GM10248 (cell line): Measurements from ENCODE around the gene MAD2L2.

Experiments
- CTCF ChIA-PET: fragments of 300-600 bp; sonication (Branson Sonifier 250); formaldehyde crosslinking; extraction: SDS; loops from one replicate; lab custom pipeline; 2021; ENCODE audit warnings: antibody characterized with exemption; lab: Yijun Ruan, JAX
- POLR2A ChIA-PET: fragments of 350-650 bp; sonication (Branson Sonifier 250); formaldehyde crosslinking; extraction: SDS; loops from one replicate; lab custom pipeline; 2020; ENCODE audit warnings: antibody characterized with exemption; lab: Yijun Ruan, JAX
- DNase-seq: peaks from one replicate; pipeline ENCODE4 v3.0.0; 2012; ENCODE audit errors: extremely low spot score
- TF ChIP-seq, protein P1 (sequence below): IDR thresholded peaks from 2 replicates; pipeline ENCODE4 v1.5.1; 2012; ENCODE audit warnings: mild to moderate bottlenecking, low read depth; ENCODE audit errors: extremely low read depth, missing control alignments, control extremely low read depth

Gene MAD2L2

DNA sequence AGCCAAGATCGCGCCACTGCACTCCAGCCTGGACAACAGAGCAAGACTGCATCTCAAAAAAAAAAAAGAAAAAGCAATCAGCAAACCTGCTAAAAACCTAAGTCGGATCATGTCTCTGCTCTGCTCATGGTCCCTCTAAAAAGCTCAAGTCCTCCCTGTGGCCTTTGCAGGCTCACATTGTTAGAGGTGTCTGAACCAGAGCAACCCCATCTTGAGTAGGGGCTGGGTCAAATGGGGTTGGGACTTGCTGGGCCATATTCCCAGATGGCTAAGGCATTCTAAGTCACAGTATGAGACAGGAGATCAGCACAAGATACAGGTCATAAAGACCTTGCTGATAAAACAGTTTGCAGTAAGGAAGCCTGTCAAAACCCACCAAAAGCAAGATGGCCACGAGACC lies 7.6 kb upstream of the MAD2L2 start:
- DNase-seq: no peak
- POLR2A ChIA-PET: no interaction called here
- TF ChIP-seq, protein P1, sequence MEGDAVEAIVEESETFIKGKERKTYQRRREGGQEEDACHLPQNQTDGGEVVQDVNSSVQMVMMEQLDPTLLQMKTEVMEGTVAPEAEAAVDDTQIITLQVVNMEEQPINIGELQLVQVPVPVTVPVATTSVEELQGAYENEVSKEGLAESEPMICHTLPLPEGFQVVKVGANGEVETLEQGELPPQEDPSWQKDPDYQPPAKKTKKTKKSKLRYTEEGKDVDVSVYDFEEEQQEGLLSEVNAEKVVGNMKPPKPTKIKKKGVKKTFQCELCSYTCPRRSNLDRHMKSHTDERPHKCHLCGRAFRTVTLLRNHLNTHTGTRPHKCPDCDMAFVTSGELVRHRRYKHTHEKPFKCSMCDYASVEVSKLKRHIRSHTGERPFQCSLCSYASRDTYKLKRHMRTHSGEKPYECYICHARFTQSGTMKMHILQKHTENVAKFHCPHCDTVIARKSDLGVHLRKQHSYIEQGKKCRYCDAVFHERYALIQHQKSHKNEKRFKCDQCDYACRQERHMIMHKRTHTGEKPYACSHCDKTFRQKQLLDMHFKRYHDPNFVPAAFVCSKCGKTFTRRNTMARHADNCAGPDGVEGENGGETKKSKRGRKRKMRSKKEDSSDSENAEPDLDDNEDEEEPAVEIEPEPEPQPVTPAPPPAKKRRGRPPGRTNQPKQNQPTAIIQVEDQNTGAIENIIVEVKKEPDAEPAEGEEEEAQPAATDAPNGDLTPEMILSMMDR: no peak
- CTCF ChIA-PET: no interaction called here

DNA sequence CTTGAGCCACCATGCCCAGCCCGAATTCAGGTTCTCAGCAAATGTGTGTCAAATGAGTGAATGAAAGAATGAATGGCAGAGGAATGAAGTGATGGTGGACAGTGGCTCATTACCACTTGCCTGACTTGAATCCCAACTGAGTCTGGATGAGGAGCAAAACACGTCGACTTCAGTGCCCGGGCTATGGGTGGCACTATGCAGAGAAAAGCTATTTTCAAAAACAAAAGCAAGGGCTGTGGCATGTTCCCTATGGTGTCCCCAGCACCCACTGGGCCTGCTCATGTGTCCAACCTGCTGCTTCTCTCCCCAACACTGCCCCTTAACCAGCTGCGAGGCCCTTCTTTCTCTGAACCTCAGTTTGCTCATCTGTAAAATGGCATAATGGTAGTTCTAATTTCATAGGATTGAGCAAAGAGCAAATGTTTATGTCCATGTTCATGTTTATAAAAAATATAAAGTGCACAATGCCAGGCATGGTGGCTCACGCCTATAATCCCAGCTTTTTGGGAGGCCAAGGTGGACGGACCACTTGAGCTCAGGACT lies 4.3 kb upstream of the MAD2L2 start:
- CTCF ChIA-PET: interaction anchor here (1.4 to 2.2 kb wide), 6 partner anchors 9 to 648 kb away, joined by 3 to 15 read pairs (median 5); partner anchors contain the start of gene FBXO6
- TF ChIP-seq, protein P1: no peak
- DNase-seq: no peak
- POLR2A ChIA-PET: no interaction called here

DNA sequence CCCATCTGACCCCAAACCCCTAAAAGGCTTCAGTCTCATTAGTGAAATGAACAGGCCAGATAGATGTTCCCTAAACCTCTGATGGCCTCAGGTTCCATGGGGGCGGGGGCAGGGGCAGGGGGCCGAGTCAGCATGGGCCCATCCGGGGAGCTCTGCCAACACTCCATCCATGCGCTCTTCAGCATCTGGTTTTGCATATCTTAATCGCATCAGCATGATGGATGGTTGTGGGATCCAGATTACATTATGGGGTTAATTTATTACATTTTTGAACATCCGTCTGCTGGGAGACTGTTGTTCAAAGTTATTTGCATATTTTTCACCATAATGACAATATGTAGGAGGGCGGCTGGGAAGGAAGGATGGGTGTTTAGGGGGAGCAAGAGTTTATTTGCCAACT lies 3.1 kb upstream of the MAD2L2 start:
- CTCF ChIA-PET: interaction anchor here (2.2 kb wide), 1 partner anchor 20 kb away, joined by 15 read pairs; the partner anchor contains the start of gene FBXO6
- DNase-seq: no peak
- TF ChIP-seq, protein P1: no peak
- POLR2A ChIA-PET: interaction anchor here (0.6 kb wide), 1 partner anchor 14 kb away, joined by 3 read pairs; no protein-coding TSS in a partner anchor

DNA sequence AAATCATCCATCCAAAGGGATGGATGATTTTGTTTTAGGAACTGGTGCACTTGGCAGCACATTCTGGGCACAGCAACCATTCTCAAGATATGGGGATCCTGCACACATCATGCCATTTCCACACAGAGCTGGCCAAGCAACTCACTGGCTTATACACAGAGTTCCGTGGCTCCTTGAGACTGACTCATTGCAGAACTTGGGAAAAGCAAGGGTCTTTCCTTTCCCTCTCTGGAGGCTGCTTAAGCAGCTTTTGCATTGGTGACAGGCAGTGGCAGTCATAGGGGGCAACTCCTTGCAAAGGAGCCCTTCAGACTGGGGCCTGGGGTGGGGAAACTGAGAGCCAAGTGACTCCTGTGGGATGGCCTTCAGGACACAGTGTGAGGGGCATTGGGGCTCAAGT lies 1.9 kb upstream of the MAD2L2 start:
- no peak for DNase-seq
- POLR2A ChIA-PET: no interaction called here
- CTCF ChIA-PET: interaction anchor here (0.7 to 2.5 kb wide), 8 partner anchors 11 to 41 kb away, joined by 3 to 21 read pairs (median 6); partner anchors contain the start of gene FBXO6
- TF ChIP-seq, protein P1: no peak

DNA sequence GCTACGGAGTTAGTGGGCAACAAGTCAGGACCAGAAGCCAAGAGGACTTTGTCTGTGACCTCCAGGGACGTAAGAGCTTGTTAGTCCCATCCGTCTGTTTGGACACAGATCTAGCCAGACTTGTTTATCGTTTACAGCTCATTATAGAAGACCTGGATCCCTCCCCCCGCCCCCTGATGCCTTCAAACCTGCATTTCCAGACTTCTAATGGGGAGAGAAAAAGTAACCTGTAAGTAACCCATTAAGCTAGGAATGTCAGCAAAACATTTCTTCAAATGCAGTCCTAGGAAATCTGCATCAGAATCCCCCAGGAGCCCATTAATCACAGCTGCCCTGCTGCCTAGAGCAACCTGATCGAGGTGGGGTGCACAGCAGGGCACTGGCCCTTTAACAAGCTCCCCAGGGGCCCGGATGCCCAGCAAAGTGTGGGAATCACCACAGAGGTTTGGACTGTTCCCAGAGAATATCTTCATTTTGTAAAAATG lies 1.4 kb upstream of the MAD2L2 start:
- POLR2A ChIA-PET: no interaction called here
- TF ChIP-seq, protein P1: no peak
- CTCF ChIA-PET: interaction anchor here (0.7 to 2.5 kb wide), 11 partner anchors 8 to 103 kb away, joined by 3 to 21 read pairs (median 3); partner anchors contain the start of gene FBXO6
- DNase-seq: no peak

DNA sequence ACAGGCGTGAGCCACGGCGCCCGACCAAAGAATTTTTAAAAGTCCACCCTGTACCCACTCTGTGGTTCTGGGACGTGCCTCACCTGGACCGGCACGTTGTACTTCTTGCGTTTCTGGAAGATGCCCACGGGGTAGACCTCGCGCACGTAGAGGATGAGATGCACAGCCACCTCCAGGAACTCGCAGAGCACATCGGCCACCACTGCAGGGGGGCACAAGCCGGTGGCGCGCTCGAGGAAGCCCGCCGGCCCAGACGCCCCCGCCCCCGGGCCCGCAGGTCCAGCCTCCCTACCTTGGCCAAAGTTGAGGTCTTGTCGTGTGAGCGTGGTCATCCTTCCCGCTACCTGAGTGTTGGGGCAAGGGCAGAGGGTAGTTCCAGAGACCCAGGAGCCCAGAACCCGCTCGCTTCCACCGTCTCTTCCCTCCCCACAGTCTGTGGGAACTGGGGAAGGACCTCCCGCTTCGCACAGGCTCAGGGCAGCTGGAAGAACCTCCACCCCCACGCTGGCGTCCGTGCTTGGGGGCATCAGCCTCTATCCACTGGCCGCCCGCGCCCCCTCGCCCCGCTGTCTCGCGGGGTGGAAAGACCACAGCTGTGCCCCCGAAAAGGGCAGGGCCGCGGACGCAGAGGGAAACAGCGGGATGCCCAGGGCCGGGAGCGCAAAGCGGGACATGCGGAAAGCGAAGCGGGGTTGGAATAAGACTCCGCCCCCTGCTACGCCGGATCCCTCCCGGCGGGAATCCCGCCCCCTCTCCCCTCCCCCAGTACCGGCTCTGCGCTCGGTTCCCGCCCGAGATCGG lies 478 bp downstream of the MAD2L2 start:
- DNase-seq: no peak
- ChIA-PET POLR2A (interaction anchor here (0.7 to 1.2 kb wide), 2 partner anchors 16 to 642 kb away, joined by 4 to 7 read pairs; partner anchors contain the start of gene FBXO6), CTCF (interaction anchor here (1.2 to 2.5 kb wide), 4 partner anchors 8 to 39 kb away, joined by 7 to 21 read pairs (median 12); partner anchors contain the start of gene FBXO6)
- TF ChIP-seq, protein P1: no peak
